DOHH2 (cell line): ENCODE data around the gene RCN2.

Experiments used
- CTCF ChIP-seq: fragments of 200-600 bp; sonication (generic); IDR thresholded peaks from one replicate; pipeline ENCODE4 v1.5.1; 2014; ENCODE audit warnings: antibody characterized with exemption, mild to moderate bottlenecking, low read depth, low read length; ENCODE audit not compliant: poor library complexity, severe bottlenecking
- EZH2phosphoT487 ChIP-seq: fragments of 200-600 bp; sonication (generic); IDR thresholded peaks from 2 replicates; pipeline ENCODE4 v1.6.1; 2017; ENCODE audit warnings: borderline replicate concordance, mild to moderate bottlenecking, antibody characterized with exemption, low read length, moderate library complexity, mixed read lengths

- TF ChIP-seq CTCF (no peak), EZH2phosphoT487 (no peak)
Measured at GRCh38 chr15:76982356-76982755, 50.8 kb downstream of the RCN2 start.
